Fibroblast of lung (primary cell): ENCODE results near the gene WIPF2.

Experiments
- EZH2 ChIP-seq: IDR thresholded peaks from 2 replicates; pipeline ENCODE4 v1.5.1; 2012; ENCODE audit warnings: low read length, control low read depth, mild to moderate bottlenecking; ENCODE audit errors: missing control alignments
- TF ChIP-seq, protein P1 (sequence below), 2 donors: IDR thresholded peaks in 1 of 2; conservative IDR thresholded peaks in 1 of 2; 1 replicate in 1 of 2; 2 replicates in 1 of 2; pipeline ENCODE4 v1.5.1; 2011 to 2012; ENCODE audit warnings: low read length in 2 of 2, control low read depth in 1 of 2, inconsistent platforms in 1 of 2, low read depth in 1 of 2, mild to moderate bottlenecking in 1 of 2

DNA sequence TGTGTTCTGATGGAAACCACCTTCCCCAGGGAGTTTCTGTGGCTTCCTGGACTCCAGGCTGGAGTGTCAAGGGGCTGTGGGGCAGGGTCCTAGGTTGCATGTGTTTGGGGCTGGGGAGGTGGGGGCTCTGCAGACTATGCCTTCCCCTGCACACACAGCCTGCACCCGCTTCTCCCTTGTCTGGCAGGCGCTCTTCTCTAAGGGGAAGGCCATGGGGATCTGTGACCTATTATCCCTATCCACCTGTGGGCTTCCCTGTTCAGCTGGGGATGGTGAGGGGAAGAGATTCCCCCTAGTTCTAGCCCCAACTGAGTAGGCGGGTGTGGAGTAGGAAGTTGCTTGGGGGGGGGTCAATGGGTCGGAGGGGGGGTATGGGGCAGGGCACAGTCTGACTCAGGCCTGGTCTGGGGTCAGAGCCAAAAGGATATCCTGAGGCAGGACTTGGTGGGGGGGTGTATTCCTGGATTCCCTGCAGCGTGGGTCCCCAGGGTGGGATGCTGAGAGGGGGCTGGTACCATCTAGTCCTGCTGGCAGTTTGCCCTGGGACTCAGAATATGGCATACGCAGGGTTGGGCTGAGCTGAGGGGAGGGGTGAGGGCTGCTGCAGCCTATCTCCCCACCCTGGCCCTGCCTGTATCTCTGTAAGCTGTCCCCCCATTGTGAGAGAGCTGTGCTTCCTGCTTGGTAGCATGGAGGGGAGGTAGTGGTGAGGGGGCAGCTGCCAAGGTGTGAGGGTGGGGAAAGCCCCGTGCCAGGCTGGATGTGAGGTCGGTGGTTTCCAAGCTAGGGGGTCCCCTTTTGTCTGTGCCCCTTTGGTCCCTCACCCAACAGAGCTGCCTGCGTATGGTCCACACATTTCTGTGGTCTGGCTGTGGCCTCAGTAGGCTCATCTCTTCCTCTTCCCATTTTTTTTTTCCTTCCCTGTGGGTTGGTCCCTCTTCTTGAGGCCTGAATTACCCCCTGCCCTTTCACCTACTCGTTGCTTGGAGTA lies 104.6 kb downstream of the WIPF2 start:
- TF ChIP-seq, protein P1, sequence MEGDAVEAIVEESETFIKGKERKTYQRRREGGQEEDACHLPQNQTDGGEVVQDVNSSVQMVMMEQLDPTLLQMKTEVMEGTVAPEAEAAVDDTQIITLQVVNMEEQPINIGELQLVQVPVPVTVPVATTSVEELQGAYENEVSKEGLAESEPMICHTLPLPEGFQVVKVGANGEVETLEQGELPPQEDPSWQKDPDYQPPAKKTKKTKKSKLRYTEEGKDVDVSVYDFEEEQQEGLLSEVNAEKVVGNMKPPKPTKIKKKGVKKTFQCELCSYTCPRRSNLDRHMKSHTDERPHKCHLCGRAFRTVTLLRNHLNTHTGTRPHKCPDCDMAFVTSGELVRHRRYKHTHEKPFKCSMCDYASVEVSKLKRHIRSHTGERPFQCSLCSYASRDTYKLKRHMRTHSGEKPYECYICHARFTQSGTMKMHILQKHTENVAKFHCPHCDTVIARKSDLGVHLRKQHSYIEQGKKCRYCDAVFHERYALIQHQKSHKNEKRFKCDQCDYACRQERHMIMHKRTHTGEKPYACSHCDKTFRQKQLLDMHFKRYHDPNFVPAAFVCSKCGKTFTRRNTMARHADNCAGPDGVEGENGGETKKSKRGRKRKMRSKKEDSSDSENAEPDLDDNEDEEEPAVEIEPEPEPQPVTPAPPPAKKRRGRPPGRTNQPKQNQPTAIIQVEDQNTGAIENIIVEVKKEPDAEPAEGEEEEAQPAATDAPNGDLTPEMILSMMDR (conservative IDR thresholded peaks at IDR 0.05 in 1 of 2, IDR thresholded peaks at IDR 0.05 in 1 of 2; ENCODE audit: low read depth in 1 of 2, low read length in 2 of 2): no peak
- no peak for TF ChIP-seq EZH2
